ENCODE measurements around the gene GPR152.

Gene GPR152

GRCh38 chr11:67449116-67449844, 3.2 kb downstream of the GPR152 start:
- Histone ChIP-seq H3K79me2 (ENCODE audit: low read length) (no peaks in the 10 kb centered on the region), H3K27ac (ENCODE audit: low read length) (peak overlapping the region; percentile 39; the same call in 1 of the 2 replicates), H3K9ac (ENCODE audit: low read length) (no peak overlapping the region; the same call in 1 of the 2 replicates), H3K4me3 (ENCODE audit: low read length) (peak overlapping the region; percentile 1; the same call in 1 of the 2 replicates), H3F3A (ENCODE audit: insufficient read depth, low read length) (peaks cover 6% of the 10 kb centered on the region), H3K4me2 (ENCODE audit: low read depth, low read length) (peak overlapping the region; percentile 63; the same call in 1 of the 2 replicates), H3K9me2 (replicated peaks; ENCODE audit: insufficient read depth, low read length) (no peaks in the 10 kb centered on the region), H3K27me3 (replicated peaks; ENCODE audit: insufficient read depth, low read length) (no peaks in the 10 kb centered on the region), H2AFZ (ENCODE audit: low read length) (peak overlapping the region; percentile 55), H4K20me1 (ENCODE audit: insufficient read depth, low read length) (no peaks in the 10 kb centered on the region), H3K36me3 (replicated peaks; ENCODE audit: insufficient read depth, low read length) (no peaks in the 10 kb centered on the region), H3K4me1 (ENCODE audit: low read length) (peaks cover 10% of the 10 kb centered on the region), H3K9me3 (replicated peaks; ENCODE audit: insufficient read depth, low read length) (no peaks in the 10 kb centered on the region)
- TF ChIP-seq EZH2 (optimal IDR thresholded peaks at IDR 0.05; ENCODE audit: low read depth, low read length), result no peak
- no peak for TF ChIP-seq EZH2phosphoT487 (IDR thresholded peaks at IDR 0.05; ENCODE audit: low read length)
- TF ChIP-seq CTCF (IDR thresholded peaks at IDR 0.05; ENCODE audit: low read length), result no peak
- peak; percentile 25 for DNase-seq

- no peak for DNase-seq
- H3K4me3 ChIP-seq (ENCODE audit: low read length), result no peak overlapping the region
- H3K4me1 ChIP-seq (ENCODE audit: low read length), result peaks cover 12% of the 10 kb centered on the region
- no peaks in the 10 kb centered on the region for H4K20me1 ChIP-seq (ENCODE audit: insufficient read depth, low read length)
- H3K27ac ChIP-seq (ENCODE audit: low read length), result no peak overlapping the region
- H2AFZ ChIP-seq (ENCODE audit: low read length), result no peak overlapping the region
- TF ChIP-seq EZH2 (optimal IDR thresholded peaks at IDR 0.05; ENCODE audit: low read depth, low read length), result no peak
- no peak for TF ChIP-seq CTCF (IDR thresholded peaks at IDR 0.05; ENCODE audit: low read length)
- TF ChIP-seq EZH2phosphoT487 (IDR thresholded peaks at IDR 0.05; ENCODE audit: low read length), result no peak
- no peaks in the 10 kb centered on the region for H3K79me2 ChIP-seq (ENCODE audit: low read length)
- no peak overlapping the region for H3K9ac ChIP-seq (ENCODE audit: low read length)
- H3K9me3 ChIP-seq (replicated peaks; ENCODE audit: insufficient read depth, low read length), result no peaks in the 10 kb centered on the region
- H3K9me2 ChIP-seq (replicated peaks; ENCODE audit: insufficient read depth, low read length), result no peaks in the 10 kb centered on the region
- no peaks in the 10 kb centered on the region for H3K36me3 ChIP-seq (replicated peaks; ENCODE audit: insufficient read depth, low read length)
- H3K27me3 ChIP-seq (replicated peaks; ENCODE audit: insufficient read depth, low read length), result no peaks in the 10 kb centered on the region
- H3F3A ChIP-seq (ENCODE audit: insufficient read depth, low read length), result peaks cover 6% of the 10 kb centered on the region
- H3K4me2 ChIP-seq (ENCODE audit: low read depth, low read length), result no peak overlapping the region
Measured at GRCh38 chr11:67448220-67448609, 4.3 kb downstream of the GPR152 start.

- H3K9me2 ChIP-seq (replicated peaks; ENCODE audit: insufficient read depth, low read length), result no peaks in the 10 kb centered on the region
- H3K27ac ChIP-seq (ENCODE audit: low read length), result no peak overlapping the region
- H3F3A ChIP-seq (ENCODE audit: insufficient read depth, low read length), result peaks cover 6% of the 10 kb centered on the region
- no peaks in the 10 kb centered on the region for H3K79me2 ChIP-seq (ENCODE audit: low read length)
- no peak for DNase-seq
- H3K36me3 ChIP-seq (replicated peaks; ENCODE audit: insufficient read depth, low read length), result no peaks in the 10 kb centered on the region
- no peak for TF ChIP-seq EZH2phosphoT487 (IDR thresholded peaks at IDR 0.05; ENCODE audit: low read length)
- no peak for TF ChIP-seq EZH2 (optimal IDR thresholded peaks at IDR 0.05; ENCODE audit: low read depth, low read length)
- TF ChIP-seq CTCF (IDR thresholded peaks at IDR 0.05; ENCODE audit: low read length), result no peak
- peaks cover 12% of the 10 kb centered on the region for H3K4me1 ChIP-seq (ENCODE audit: low read length)
- H2AFZ ChIP-seq (ENCODE audit: low read length), result no peak overlapping the region
- no peaks in the 10 kb centered on the region for H3K27me3 ChIP-seq (replicated peaks; ENCODE audit: insufficient read depth, low read length)
- H3K9ac ChIP-seq (ENCODE audit: low read length), result no peak overlapping the region
- H3K9me3 ChIP-seq (replicated peaks; ENCODE audit: insufficient read depth, low read length), result no peaks in the 10 kb centered on the region
- no peaks in the 10 kb centered on the region for H4K20me1 ChIP-seq (ENCODE audit: insufficient read depth, low read length)
- no peak overlapping the region for H3K4me2 ChIP-seq (ENCODE audit: low read depth, low read length)
- H3K4me3 ChIP-seq (ENCODE audit: low read length), result no peak overlapping the region
Measured at GRCh38 chr11:67445515-67445914, 7.0 kb downstream of the GPR152 start.
